ENCODE results near the gene ATP8B2.

- TF ChIP-seq ELK1 (IDR thresholded peaks at IDR 0.05; ENCODE audit: low read depth, low read length) (no peak), MTA2 (IDR thresholded peaks at IDR 0.05; ENCODE audit: low read depth) (no peak), ZNF274 (IDR thresholded peaks at IDR 0.05; ENCODE audit: insufficient read depth, insufficient read length) (no peak), CTCF (IDR thresholded peaks at IDR 0.05 in 2 of 3, conservative IDR thresholded peaks at IDR 0.05 in 1 of 3; ENCODE audit: control insufficient read depth in 2 of 3, extremely low read depth in 1 of 3, insufficient read depth in 1 of 3, low read depth in 3 of 3, low read length in 3 of 3) (no peak), NFIC (IDR thresholded peaks at IDR 0.05; ENCODE audit: low read depth, low read length) (no peak), EZH2 (IDR thresholded peaks at IDR 0.05; ENCODE audit: borderline replicate concordance, control insufficient read depth, low read depth, low read length) (no peak), MYC (IDR thresholded peaks at IDR 0.05; ENCODE audit: insufficient read depth, insufficient read length, insufficient replicate concordance, low read length, severe bottlenecking) (no peak), RAD21 (IDR thresholded peaks at IDR 0.05; ENCODE audit: insufficient read depth, low read depth, low read length) (no peak)
Observed at GRCh38 chr1:154306151-154306550, 19.2 kb upstream of the ATP8B2 start.
